Stomach (tissue), 4 donors: ENCODE results near the gene DCDC1.

Experiments
- CTCF ChIP-seq, 7 experiments: fragments of 450-650 bp in 4 of 7; fragments of 200-600 bp in 3 of 7; sonication (generic) in 3 of 7; IDR thresholded peaks; one replicate each; pipeline ENCODE4 v1.5.1; 2016 to 2019; ENCODE audit warnings: antibody characterized with exemption in 7 of 7, control low read depth in 2 of 7, mild to moderate bottlenecking in 1 of 7
- EP300 ChIP-seq: sonication (generic); formaldehyde crosslinking; IDR thresholded peaks from one replicate; pipeline ENCODE4 v1.6.1; 2017; ENCODE audit warnings: antibody characterized with exemption
- POLR2A ChIP-seq, 4 donors: fragments of 450-650 bp; IDR thresholded peaks; one replicate each; pipeline ENCODE4 v1.6.1; 2016; ENCODE audit warnings: antibody characterized with exemption in 4 of 4, control low read depth in 2 of 4, mild to moderate bottlenecking in 1 of 4, moderate library complexity in 1 of 4

GRCh38 chr11:31387379-31387778 lies 17.8 kb upstream of the DCDC1 start:
- no peak for TF ChIP-seq CTCF (IDR thresholded peaks at IDR 0.05)
- TF ChIP-seq EP300, result no peak
- no peak for TF ChIP-seq POLR2A (IDR thresholded peaks at IDR 0.05)
